ENCODE measurements around the gene DRG2. TPM values are rescaled to one million over a fixed set of nuclear protein-coding genes. Genes with fewer than 3 reads are reported as not detected.

The DRG2 gene
- total and polyA plus RNA-seq, 2 of the 13 experiments (the other 11 are each of a cell fraction or from before 2014, with no cell fraction given) = 20.1 to 26.6 TPM

- 0 out of 2 replicates have a peak, but pooled peaks have one; percentile 10 for TF ChIP-seq FOXA3 (CRISPR knock-in tag; IDR thresholded peaks at IDR 0.05)
- no peak for TF ChIP-seq HOMEZ (CRISPR knock-in tag; IDR thresholded peaks at IDR 0.05; ENCODE audit: low read depth)
- peak; percentile 33; the same call in 1 of the 2 replicates for TF ChIP-seq PATZ1 (CRISPR knock-in tag; IDR thresholded peaks at IDR 0.05)
- TF ChIP-seq SCMH1 (CRISPR knock-in tag; IDR thresholded peaks at IDR 0.05; ENCODE audit: borderline replicate concordance) = no peak
- TF ChIP-seq ZFP62 (CRISPR knock-in tag; IDR thresholded peaks at IDR 0.05) = no peak
- TF ChIP-seq ELF1 (CRISPR knock-in tag; IDR thresholded peaks at IDR 0.05) = peak; percentile 37; the same call in 1 of the 2 replicates
- TF ChIP-seq SALL1 (CRISPR knock-in tag; IDR thresholded peaks at IDR 0.05) = peak; percentile 35; the same call in 1 of the 2 replicates
Measured at GRCh38 chr17:18115517-18115916, 27.8 kb downstream of the DRG2 start (continued).

GRCh38 chr17:18116078-18116477 lies 28.3 kb downstream of the DRG2 start:
- no peaks in the 10 kb centered on the region for H4K20me1 ChIP-seq (ENCODE audit: insufficient read depth, low read length)
- H3K9ac ChIP-seq (ENCODE audit: insufficient read depth, low read depth, low read length) = no peak overlapping the region
- ChIA-PET CTCF (ENCODE audit: low intra/inter-chr PET ratio, low total read pairs) (no interaction called here), POLR2A (no interaction called here)
- H3K27ac ChIP-seq (ENCODE audit: extremely low read length, insufficient read depth, low read length) = no peak overlapping the region
- peak overlapping the region; percentile 28; the same call in 1 of the 2 replicates for H3K4me2 ChIP-seq (ENCODE audit: low read depth, low read length)
- DNase-seq (ENCODE audit: low spot score) (no peak), FAIRE-seq (no peak), ATAC-seq (peak; percentile 7; the same call in 2 of the 3 replicates)
- in situ Hi-C loops (cut with HindIII; ENCODE audit: extremely low pct_ligation_motif_present, low pct_unique_long_range_greater_than_20kb) (loop anchor here (25.0 kb wide), 1 partner anchor 104 kb away; no protein-coding TSS in a partner anchor), intact Hi-C loops (cut with micrococcal nuclease; ENCODE audit: unreplicated experiment) (no loop called here)
- no peaks in the 10 kb centered on the region for H3K79me2 ChIP-seq (ENCODE audit: insufficient read depth, low read length)
- H3K4me1 ChIP-seq (ENCODE audit: insufficient read depth, low read length) = peaks cover 52% of the 10 kb centered on the region
- BruUV-seq (replicated peaks) = no TSS peak
- no peaks in the 10 kb centered on the region for H3K36me3 ChIP-seq (replicated peaks in 1 of 2; ENCODE audit: control insufficient read depth in 1 of 2, insufficient read depth in 2 of 2, low read length in 2 of 2)
- H3K9me3 ChIP-seq (ENCODE audit: low read length) = peaks cover 7% of the 10 kb centered on the region
- H2AFZ ChIP-seq (ENCODE audit: low read length) = no peak overlapping the region
- 68% methylated on average over 3 of the region's 5 CpGs for WGBS (ENCODE audit: low lambda C conversion rate)
- H3K4me3 ChIP-seq (replicated peaks in 1 of 3; ENCODE audit: insufficient read depth in 1 of 3, low read depth in 2 of 3, low read length in 3 of 3) = no peak overlapping the region
- no peaks in the 10 kb centered on the region for H3K27me3 ChIP-seq (ENCODE audit: control insufficient read depth in 1 of 2, insufficient read depth in 2 of 2, low read length in 2 of 2)
- TF ChIP-seq ZNF263 (CRISPR knock-in tag; IDR thresholded peaks at IDR 0.05) = no peak
- no peak for TF ChIP-seq KLF11 (CRISPR knock-in tag; IDR thresholded peaks at IDR 0.05)
- TF ChIP-seq ZNF20 (CRISPR knock-in tag; IDR thresholded peaks at IDR 0.05) = no peak
- no peak for TF ChIP-seq NR2F1 (CRISPR knock-in tag; IDR thresholded peaks at IDR 0.05)
- TF ChIP-seq SRSF4 (IDR thresholded peaks at IDR 0.05; ENCODE audit: low read depth, low read length, poor library complexity, severe bottlenecking) = no peak
- no peak for TF ChIP-seq ZNF282 (IDR thresholded peaks at IDR 0.05; ENCODE audit: partially characterized antibody)
- TF ChIP-seq CBFB (CRISPR knock-in tag; IDR thresholded peaks at IDR 0.05) = no peak
- no peak for TF ChIP-seq ZNF142 (CRISPR knock-in tag; IDR thresholded peaks at IDR 0.05)

Measured in HepG2 (cell line).